ENCODE data around the gene LCK. TPM values are rescaled to one million over a fixed set of nuclear protein-coding genes. Genes with fewer than 3 reads are reported as not detected.

The LCK gene
- total and polyA plus RNA-seq, 2 of the 8 experiments (the other 6 are each of a cell fraction or from before 2014, with no cell fraction given): 75.3 to 122 TPM

- TF ChIP-seq E2F6 (IDR thresholded peaks at IDR 0.05) (no peak), EGR1 (IDR thresholded peaks at IDR 0.05; ENCODE audit: borderline replicate concordance, low read depth, low read length) (no peak), RNF2 (IDR thresholded peaks at IDR 0.05; ENCODE audit: borderline replicate concordance, low read depth, low read length, missing control alignments, poor library complexity, severe bottlenecking) (no peak), GABPA (IDR thresholded peaks at IDR 0.05; ENCODE audit: borderline replicate concordance, insufficient read depth, low read length) (peak; percentile 13; the same call in 1 of the 2 replicates), BRCA1 (IDR thresholded peaks at IDR 0.05; ENCODE audit: low read depth, low read length) (no peak), ZNF274 (IDR thresholded peaks at IDR 0.05; ENCODE audit: borderline replicate concordance, extremely low read depth, low read length) (no peak), HDAC6 (IDR thresholded peaks at IDR 0.05; ENCODE audit: low read depth, low read length) (no peak), SP2 (IDR thresholded peaks at IDR 0.05; ENCODE audit: low read length) (no peak), CTCF (IDR thresholded peaks at IDR 0.05; ENCODE audit: control extremely low read depth in 1 of 3, insufficient read depth in 1 of 3, low read depth in 1 of 3, low read length in 3 of 3) (peak; percentile 81 to 98 (median 96)), USF2 (IDR thresholded peaks at IDR 0.05; ENCODE audit: low read length) (peak; percentile 34; the same call in 1 of the 2 replicates), SUZ12 (IDR thresholded peaks at IDR 0.05; ENCODE audit: low read length) (no peak), SP1 (IDR thresholded peaks at IDR 0.05; ENCODE audit: low read depth, low read length) (0 out of 2 replicates have a peak, but pooled peaks have one; percentile 60), ATF2 (IDR thresholded peaks at IDR 0.05; ENCODE audit: low read length) (no peak), SRF (IDR thresholded peaks at IDR 0.05; ENCODE audit: low read depth, low read length) (peak; percentile 35; the same call in 1 of the 2 replicates), TAF1 (IDR thresholded peaks at IDR 0.05; ENCODE audit: low read depth, low read length) (peak; percentile 62; the same call in 1 of the 2 replicates), POU5F1 (IDR thresholded peaks at IDR 0.05; ENCODE audit: low read depth, low read length) (no peak), TBP (IDR thresholded peaks at IDR 0.05; ENCODE audit: low read depth, low read length) (peak; percentile 51; the same call in 1 of the 2 replicates)
Observed at GRCh38 chr1:32247983-32248889, 2.8 kb upstream of the LCK start (continued).
